NOMO-1 treated with DMSO at 0.1 percent for 48 hours (cell line): ENCODE measurements around the gene EDRF1.
"Not testable (repeated sequence)": the region's sequence is repeated elsewhere in the genome, so short reads cannot be mapped to it uniquely, and the experiment has no call there.

Experiments used
- DNase-seq: peaks from one replicate; lab custom pipeline; 2025; ENCODE audit not compliant: unreplicated experiment; lab: John Stamatoyannopoulos, UW

EDRF1 gene, protein sequence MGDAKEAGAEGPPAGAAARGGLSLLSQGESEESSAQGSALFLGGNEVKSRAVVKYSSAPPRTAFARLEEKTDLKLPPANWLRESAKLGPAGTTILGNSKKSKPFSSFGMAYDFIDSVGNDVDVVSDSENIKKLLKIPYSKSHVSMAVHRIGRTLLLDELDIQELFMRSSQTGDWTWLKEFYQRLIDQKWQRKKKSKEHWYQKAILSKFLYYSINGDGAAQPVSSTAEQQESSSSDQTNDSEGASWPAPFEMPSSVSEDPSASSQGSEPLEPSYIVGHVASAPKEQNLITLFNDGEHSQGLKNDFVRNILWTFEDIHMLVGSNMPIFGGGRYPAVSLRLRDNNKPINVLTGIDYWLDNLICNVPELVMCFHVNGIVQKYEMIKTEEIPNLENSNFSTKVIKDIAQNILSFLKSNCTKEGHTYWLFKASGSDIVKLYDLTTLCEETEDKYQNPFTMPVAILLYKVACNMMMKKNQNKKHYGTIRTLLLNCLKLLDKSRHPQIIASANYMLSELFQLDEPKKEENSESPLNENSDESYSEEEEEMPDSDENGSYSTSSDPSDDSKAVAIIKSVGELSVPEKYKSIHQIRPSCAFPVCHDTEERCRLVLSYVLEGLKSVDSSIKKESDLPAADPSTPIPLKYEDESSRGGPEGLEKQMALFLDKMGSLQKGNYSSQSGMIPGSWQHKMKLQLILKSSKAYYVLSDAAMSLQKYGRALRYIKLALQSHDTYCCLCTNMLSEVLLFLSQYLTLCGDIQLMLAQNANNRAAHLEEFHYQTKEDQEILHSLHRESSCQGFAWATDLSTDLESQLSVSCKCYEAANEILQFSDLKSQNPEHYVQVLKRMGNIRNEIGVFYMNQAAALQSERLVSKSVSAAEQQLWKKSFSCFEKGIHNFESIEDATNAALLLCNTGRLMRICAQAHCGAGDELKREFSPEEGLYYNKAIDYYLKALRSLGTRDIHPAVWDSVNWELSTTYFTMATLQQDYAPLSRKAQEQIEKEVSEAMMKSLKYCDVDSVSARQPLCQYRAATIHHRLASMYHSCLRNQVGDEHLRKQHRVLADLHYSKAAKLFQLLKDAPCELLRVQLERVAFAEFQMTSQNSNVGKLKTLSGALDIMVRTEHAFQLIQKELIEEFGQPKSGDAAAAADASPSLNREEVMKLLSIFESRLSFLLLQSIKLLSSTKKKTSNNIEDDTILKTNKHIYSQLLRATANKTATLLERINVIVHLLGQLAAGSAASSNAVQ

DNA sequence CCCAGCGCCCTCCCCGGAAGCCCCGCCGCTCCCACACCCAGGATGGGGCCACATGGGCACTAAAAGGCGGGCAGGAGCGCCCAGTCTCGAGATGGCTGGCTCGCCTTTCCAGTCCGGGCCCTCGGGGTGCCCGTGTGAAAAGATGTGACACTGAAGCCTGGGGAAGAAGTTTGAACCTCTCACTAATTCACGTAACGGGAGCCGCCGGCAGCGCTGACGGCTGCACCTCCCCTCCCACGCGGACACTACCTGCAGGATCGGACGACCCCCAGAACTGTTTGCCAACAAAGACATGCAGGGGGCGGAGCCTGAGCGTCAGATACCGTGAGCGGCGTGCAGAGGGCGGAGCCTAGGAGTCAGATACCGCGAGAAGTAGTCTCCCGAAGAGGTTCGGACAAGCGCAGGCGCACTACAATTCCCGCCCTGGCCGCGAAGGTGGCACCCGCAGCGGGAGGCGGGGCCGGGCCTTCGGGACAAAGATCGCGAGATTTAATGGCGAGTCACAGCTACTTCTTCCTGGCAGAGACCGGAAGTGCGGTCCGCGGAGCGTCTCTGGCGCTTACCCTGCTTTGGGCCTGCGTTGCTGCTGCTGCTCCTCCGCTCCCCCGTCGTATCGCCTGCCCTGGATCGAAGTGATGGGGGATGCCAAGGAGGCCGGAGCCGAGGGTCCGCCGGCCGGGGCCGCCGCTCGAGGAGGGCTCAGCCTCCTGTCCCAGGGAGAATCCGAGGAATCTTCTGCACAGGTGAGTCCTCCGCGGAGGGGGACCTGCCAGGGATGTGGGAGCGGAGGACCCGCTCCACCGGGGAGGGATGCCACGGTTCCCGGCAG lies at the start of gene EDRF1:
Gene EDRF1 (plus strand): TSS at position 537 of the 829 bp plus-strand sequence. CDS start 99 bp downstream, at position 636.
- DNase-seq, result peak; percentile 98

- no peak for DNase-seq
Observed at GRCh38 chr10:125672884-125673283, 46.6 kb upstream of the EDRF1 start.

- no peak for DNase-seq
Observed at GRCh38 chr10:125679436-125679835, 40.1 kb upstream of the EDRF1 start.

GRCh38 chr10:125683063-125683462 lies 36.4 kb upstream of the EDRF1 start, which contains the start of gene TEX36:
TSS of gene TEX36 (minus strand) at chr10:125683163. CDS start at chr10:125682989, 174 bp downstream.
- no peak for DNase-seq

DNA sequence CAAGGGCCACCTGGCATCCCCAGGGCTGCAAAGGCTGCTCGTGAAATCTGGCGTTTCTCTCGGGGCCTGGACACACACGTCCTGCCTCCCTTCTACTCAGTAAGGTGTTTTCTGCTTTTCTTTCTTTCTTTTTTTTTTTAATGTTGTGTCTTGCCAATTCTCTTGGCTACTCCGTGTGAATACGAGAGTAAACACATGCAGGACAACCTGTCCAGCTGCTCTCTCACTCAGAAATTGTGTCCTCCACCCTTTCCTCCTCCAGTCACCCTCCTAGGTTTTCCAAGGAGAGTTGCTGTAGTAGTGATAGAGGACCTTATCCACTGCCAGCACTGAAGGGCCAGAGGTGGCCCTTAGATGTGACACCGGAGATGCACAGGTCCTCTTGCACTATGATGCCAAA lies 35.7 kb upstream of the EDRF1 start:
- DNase-seq, result no peak

DNA sequence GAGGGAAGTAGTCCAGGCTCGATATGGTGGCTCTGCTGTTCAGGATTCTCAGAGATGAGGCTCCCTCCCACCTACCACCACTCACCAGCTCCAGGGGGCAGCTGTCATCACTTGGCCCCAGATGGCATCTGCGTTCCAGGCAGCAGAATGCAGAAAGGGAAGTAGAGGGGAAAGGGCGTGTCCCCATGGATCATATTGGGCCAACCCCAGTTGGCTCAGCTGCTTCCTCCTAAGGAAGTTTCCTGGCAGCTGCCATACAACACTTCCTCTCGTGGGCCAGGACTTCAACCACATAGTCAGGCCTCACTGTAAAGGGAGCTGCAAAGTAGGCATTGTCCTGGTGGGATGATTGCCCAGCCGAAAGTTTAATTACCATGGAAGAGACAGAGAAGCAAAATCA lies 34.9 kb upstream of the EDRF1 start:
- no peak for DNase-seq

DNA sequence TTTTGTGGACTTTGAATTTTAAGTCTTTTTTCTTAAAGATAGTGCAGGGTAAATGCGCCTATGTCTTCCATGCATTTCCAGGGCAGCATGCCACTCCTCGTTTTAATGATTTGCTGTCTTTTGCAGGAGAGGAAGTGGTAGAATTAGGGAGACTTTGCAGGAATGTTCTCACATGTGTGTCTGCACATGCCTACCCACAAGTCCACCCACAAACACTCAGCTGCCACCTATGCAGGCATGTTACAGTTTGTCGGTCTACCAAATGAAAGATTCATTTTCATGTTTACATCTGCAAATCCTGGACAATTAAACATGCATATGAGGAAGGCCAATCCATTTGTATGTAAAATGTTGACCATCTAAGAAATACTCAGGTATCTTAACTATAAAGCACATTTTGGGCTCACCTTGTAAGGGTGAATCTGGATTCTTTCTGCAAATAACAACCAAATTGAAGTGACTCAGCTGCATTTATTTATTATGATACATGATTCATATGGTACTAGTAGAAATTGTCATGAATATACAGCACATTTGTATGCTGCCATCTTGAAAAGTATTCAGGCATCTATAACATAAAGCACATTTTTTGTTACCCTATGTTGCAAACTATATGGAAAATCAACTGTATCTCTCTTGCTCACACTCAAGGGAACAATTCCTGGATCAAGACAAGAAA lies 31.9 kb upstream of the EDRF1 start:
- no peak for DNase-seq

DNA sequence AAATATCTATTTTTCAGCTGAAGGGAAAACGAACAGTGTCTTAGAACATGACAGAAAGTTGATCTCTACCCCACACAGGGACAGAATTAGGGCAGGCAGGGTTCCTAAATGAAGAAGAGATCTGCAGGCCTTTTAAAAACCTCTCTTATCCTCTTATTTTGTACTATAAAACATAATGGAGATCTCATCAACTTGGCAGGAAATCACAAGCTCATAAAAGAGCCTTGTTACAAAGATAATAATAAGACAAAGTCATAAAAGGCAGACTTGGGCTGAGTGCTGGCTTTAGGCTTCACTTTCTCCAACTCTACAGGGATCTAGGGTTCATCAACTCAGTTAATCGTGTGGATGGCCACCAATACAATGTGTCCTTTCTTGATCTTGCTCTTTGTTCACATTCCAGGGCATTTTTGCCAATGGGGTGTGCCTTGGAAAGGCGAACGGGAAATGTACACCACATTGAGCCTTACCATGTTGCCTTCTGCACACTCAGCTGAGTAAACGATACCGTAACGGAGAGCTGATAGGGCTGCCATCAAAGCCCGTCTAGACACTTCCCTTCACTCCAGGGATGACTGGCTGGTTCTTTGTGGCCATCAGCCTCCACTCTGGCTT lies 29.4 kb upstream of the EDRF1 start:
- no peak for DNase-seq

DNA sequence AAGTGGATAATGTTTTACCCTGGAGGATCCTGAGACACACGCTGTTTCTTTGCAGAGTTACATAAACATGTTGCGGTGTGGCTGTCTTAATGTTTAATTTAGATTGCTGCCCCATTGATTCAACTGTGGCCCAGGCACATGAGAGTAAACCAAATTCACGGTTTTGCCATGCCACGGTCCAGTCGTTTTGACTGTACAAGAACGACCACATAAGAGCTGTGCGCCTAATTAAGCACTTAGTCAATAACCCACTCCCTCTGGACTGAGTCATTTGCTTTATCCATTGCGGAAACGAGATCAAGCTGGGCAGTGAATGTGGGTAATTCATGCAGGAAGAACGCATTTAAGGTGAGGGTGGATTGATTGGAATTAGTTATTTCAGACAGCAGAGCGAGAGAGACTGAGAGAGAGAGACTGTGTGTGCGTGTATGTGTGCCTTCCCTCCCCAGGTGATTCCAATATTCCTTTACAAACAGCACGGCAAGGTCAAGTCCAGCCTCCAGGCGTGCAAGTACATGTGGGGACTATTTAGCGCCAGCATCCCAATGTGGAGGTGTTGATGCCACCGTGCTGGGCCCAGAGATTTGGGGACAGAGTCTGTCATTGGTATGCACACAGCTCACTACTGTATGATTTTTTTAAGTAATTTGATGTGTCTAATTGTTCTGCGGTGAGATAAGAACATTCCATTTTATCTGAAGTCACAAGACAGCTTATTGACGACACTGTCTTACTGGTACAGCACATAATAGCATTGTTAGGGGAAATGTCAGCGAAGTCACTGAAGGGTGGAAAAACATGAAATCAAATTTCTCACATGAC lies 28.1 kb upstream of the EDRF1 start:
- no peak for DNase-seq

GRCh38 chr10:125692196-125692595 lies 27.3 kb upstream of the EDRF1 start:
- no peak for DNase-seq

GRCh38 chr10:125692601-125693523 lies 26.6 kb upstream of the EDRF1 start:
- no peak for DNase-seq

DNA sequence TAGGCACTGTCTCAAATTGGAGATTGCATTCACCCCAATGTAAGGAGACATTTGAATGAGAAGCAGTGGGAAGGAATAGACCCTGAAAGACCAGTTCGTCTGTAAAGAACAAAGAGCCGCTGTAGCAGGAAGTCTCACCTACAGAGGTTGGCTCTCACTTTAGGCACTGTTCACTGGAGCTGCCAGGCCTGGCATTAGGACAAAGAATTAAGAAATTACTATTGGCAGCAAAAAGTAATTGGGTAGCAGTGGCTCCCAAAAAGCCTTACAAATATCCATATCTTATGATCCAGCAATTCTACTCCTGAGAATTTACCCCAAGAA lies 26.0 kb upstream of the EDRF1 start:
- DNase-seq, result no peak

DNA sequence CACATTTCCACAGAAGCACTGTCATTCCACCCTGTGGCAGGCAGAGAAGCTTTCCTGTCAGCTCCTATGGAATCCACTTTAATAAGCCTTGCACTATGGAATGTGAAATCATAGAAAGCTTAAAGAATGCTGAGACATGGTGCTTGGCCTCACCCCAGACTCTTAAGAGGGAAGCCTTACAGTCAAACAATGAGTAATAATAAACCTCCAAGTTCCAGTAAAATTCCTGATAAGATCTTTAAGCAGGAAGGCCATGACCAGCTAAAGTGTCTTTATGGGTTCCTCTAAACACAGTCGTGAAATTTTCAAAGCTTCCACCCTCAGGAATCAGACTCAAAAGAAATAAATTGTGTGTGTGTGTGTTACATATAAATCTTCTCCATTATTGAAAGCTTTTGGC lies 24.6 kb upstream of the EDRF1 start:
- no peak for DNase-seq

GRCh38 chr10:125696884-125697283 lies 22.6 kb upstream of the EDRF1 start:
- not testable (repeated sequence) for DNase-seq

DNA sequence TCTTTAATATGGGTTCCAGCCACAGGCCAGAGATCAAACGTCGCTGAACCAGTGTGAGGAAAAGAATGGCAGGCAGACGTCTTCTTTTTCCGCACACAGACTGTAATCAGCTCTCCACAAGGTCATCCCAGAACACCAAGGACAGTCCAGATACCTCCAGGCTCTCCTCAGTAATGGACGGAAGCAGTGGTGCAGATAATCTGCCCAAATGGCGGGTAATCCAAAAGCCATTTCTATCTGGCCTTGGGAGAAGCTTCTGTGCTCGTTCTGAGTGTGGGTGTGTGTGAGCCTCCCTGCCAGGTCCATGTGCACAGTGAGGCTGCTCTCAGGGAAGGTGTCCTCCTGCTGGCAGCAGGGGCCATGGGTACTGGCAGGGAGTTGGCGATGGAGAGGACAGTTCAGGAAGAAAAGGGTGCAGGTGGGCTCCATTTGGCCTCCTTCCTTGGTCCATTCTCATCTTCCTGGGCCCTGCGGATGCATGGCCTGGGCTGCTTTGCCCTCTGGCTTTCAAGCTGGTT lies 21.0 kb upstream of the EDRF1 start:
- DNase-seq, result no peak

DNA sequence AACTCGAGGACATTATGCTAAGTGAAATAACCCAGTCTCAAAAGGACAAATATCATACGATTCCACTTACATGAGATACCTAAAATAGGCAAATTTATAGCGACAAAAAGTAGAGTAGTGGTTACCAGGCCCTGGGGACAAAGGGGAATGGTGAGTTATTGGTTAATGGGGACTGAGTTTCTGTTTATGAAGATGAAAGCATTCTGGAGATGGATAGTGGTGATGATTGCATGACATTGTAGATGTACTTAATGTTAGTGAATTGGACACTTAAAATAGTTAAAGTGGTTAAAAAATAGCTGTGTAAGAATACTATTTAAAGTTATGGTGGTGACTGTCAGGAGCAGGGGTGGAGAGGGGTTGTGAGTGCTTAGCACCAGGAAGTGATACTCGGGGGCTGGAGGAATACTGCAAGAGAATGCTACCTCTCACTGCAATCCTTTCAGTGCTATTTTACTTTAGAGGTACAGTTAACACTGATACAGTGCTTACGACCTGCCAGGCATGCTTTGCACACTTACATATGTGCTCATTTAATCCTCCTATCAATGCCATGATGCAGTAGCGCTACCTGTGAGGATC lies 19.9 kb upstream of the EDRF1 start:
- no peak for DNase-seq

DNA sequence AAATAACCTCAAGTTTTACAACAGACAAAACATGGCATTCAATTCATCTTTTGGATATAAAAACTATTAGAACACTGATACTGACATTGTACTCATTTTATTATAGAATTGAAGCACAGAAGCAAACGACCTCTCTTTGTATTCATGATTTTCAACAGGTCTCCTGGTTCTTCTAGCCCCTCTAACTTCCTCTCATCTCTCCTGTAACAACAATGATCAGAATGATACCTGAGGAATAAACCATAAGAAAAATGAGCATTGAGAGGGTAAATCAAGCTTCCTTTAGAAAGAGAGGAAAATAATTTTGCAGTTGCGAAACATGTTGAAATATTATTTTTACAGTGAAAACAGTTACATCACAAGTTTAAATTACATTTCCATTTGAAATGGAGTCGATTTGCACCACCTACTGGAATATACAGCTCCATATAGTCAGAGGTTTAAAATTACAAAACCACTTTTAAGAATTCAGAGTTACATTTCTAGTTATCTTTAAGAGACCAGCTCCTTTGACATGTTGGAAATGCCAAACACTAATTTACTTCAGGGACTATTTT lies 19.1 kb upstream of the EDRF1 start:
- DNase-seq, result peak; percentile 44
